SK-N-MC (cell line): Measurements from ENCODE around the gene PRAMEF11.

Experiments
- DNase-seq: peaks from one replicate; pipeline ENCODE4 v3.0.0-alpha.2; 2011; ENCODE audit warnings: low read depth, low spot score
- H3K27ac ChIP-seq: fragments of 200-600 bp; sonication (generic); 2 replicates; pipeline ENCODE4 v1.5.1; 2016; ENCODE audit warnings: mixed run types
- H3K36me3 ChIP-seq: fragments of 200-600 bp; sonication (generic); 2 replicates; pipeline ENCODE4 v1.6.1; 2017; ENCODE audit warnings: antibody characterized with exemption, low read length, mixed read lengths; ENCODE audit not compliant: insufficient read depth
- H3K4me3 ChIP-seq: fragments of 200-600 bp; sonication (generic); 2 replicates; pipeline ENCODE4 v1.5.1; 2016
- H3K9ac ChIP-seq: fragments of 200-600 bp; sonication (generic); 2 replicates; pipeline ENCODE4 v1.8.0; 2017; ENCODE audit warnings: mixed run types, mixed read lengths; ENCODE audit not compliant: insufficient read length
- H3K9me3 ChIP-seq: fragments of 200-600 bp; sonication (generic); 2 replicates; pipeline ENCODE4 v1.6.1; 2017; ENCODE audit warnings: low read depth, mild to moderate bottlenecking, antibody characterized with exemption, low read length, moderate library complexity, mixed read lengths
- EZH2 ChIP-seq: fragments of 200-600 bp; sonication (generic); IDR thresholded peaks from one replicate; pipeline ENCODE4 v1.6.1; 2017; ENCODE audit warnings: antibody characterized with exemption
- FOXP2 ChIP-seq: optimal IDR thresholded peaks from 2 replicates; pipeline ENCODE3; 2011; ENCODE audit warnings: mild to moderate bottlenecking, moderate library complexity; ENCODE audit not compliant: insufficient read depth; ENCODE audit errors: extremely low read length, control extremely low read depth
- POLR2AphosphoS5 ChIP-seq: IDR thresholded peaks from 2 replicates; pipeline ENCODE4 v1.6.1; 2012; ENCODE audit warnings: mild to moderate bottlenecking, low read depth, low read length, borderline replicate concordance

PRAMEF11 gene

GRCh38 chr1:12776801-12777557 lies 54.2 kb downstream of the PRAMEF11 start:
- H3K36me3 ChIP-seq, result no peaks in the 10 kb centered on the region
- H3K9ac ChIP-seq, result no peak overlapping the region
- H3K27ac ChIP-seq, result no peak overlapping the region
- H3K9me3 ChIP-seq, result no peaks in the 10 kb centered on the region
- no peak for TF ChIP-seq POLR2AphosphoS5
- no peak for TF ChIP-seq EZH2
- TF ChIP-seq FOXP2, result no peak
- no peak for DNase-seq
- H3K4me3 ChIP-seq, result no peak overlapping the region

- H3K9ac ChIP-seq, result no peak overlapping the region
- no peaks in the 10 kb centered on the region for H3K36me3 ChIP-seq
- no peak for TF ChIP-seq FOXP2
- no peak for TF ChIP-seq EZH2
- no peak for TF ChIP-seq POLR2AphosphoS5
- H3K9me3 ChIP-seq, result no peaks in the 10 kb centered on the region
- H3K4me3 ChIP-seq, result no peak overlapping the region
- DNase-seq, result no peak
- H3K27ac ChIP-seq, result no peak overlapping the region
Measured at GRCh38 chr1:12775443-12775842, 55.8 kb downstream of the PRAMEF11 start.

- no peak for DNase-seq
- H3K27ac ChIP-seq, result no peak overlapping the region
- H3K36me3 ChIP-seq, result no peaks in the 10 kb centered on the region
- TF ChIP-seq POLR2AphosphoS5 (no peak), FOXP2 (no peak), EZH2 (no peak)
- no peak overlapping the region for H3K4me3 ChIP-seq
- H3K9me3 ChIP-seq, result no peaks in the 10 kb centered on the region
- H3K9ac ChIP-seq, result no peak overlapping the region
Measured at GRCh38 chr1:12774801-12775345, 56.3 kb downstream of the PRAMEF11 start.
